GM12874 (cell line): ENCODE measurements around the gene EFCAB6.

Source experiments
- CTCF ChIP-seq: IDR thresholded peaks from 2 replicates; pipeline ENCODE4 v1.5.1; 2011; ENCODE audit warnings: low read depth, mild to moderate bottlenecking, control low read depth, low read length, moderate library complexity; ENCODE audit not compliant: insufficient read depth

The EFCAB6 gene

DNA sequence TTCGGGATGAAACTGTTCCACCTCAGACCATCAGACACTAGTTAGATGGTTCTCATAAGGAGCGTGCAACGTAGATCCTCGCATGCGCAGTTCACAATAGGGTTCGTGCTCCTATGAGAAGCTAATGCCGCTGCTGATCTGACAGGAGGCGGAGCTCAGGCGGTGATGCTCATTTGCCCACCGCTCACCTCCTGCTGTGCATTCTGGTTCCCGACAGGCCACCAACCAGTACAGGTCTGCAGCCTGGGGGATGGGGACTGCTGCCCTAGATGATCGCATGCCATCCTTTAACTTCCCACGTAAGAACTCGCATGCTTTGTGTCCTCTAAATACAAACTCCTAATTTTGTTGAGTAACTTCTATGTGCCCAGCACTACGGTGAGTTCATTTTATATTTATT is 62.6 kb downstream of the EFCAB6 start:
- no peak for TF ChIP-seq CTCF

DNA sequence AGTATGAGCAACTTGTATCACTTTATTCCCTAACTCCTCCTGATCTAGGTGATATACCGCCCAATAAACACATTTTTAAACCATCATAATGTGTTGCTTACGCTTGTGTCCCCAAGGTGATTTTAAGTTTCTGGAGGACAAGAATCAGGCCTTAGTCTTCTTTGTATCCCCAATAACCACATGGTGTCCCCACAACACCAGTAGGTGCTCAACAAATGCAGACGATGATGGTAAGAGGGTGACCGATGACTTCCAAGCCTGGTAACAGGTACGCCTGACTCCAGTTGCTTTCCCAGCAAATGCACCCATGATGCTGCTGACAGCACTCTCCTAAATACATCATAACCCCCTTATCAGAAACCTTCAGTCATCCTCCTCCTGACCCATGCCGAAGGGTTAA is 64.2 kb downstream of the EFCAB6 start:
- TF ChIP-seq CTCF: no peak

GRCh38 chr22:43747058-43747457 is 65.0 kb downstream of the EFCAB6 start:
- no peak for TF ChIP-seq CTCF

GRCh38 chr22:43745783-43746356 is 66.2 kb downstream of the EFCAB6 start:
- TF ChIP-seq CTCF: no peak

- no peak for TF ChIP-seq CTCF
These were observed 66.7 kb downstream of the EFCAB6 start for GRCh38 chr22:43745411-43745770.

GRCh38 chr22:43744700-43745410 is 67.2 kb downstream of the EFCAB6 start:
- no peak for TF ChIP-seq CTCF

- TF ChIP-seq CTCF: no peak
These were observed 68.0 kb downstream of the EFCAB6 start for GRCh38 chr22:43743929-43744643.
